Ovary (tissue), 3 donors: ENCODE data around the gene DAPK1.

ENCODE experiments used
- POLR2A ChIP-seq: fragments of 450-650 bp; IDR thresholded peaks from one replicate; pipeline ENCODE4 v1.6.1; 2017; ENCODE audit warnings: antibody characterized with exemption, mild to moderate bottlenecking, moderate library complexity
- TF ChIP-seq, protein P1 (sequence below), 3 donors: fragments of 450-650 bp in 2 of 3; fragments of 200-600 bp in 1 of 3; IDR thresholded peaks; one replicate each; pipeline versions ENCODE4 v1.5.1 to v1.8.0; 2016 to 2022; ENCODE audit warnings: antibody characterized with exemption in 3 of 3, mild to moderate bottlenecking in 1 of 3
- donor health status: DM: no; HTN: no; CAD: no.

DNA sequence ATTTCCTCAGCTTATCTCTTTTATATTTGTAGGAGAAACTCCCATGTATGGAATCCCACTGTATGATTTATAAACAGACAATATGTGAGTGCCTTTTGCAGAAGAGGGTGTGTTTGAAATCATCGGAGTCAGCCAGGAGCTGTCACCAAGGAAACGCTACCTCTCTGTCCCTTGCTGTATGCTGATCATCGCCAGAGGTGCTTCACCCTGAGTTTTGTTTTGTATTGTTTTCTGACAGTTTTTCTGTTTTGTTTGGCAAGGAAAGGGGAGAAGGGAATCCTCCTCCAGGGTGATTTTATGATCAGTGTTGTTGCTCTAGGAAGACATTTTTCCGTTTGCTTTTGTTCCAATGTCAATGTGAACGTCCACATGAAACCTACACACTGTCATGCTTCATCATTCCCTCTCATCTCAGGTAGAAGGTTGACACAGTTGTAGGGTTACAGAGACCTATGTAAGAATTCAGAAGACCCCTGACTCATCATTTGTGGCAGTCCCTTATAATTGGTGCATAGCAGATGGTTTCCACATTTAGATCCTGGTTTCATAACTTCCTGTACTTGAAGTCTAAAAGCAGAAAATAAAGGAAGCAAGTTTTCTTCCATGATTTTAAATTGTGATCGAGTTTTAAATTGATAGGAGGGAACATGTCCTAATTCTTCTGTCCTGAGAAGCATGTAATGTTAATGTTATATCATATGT, 210.3 kb downstream of the DAPK1 start:
- TF ChIP-seq, protein P1, sequence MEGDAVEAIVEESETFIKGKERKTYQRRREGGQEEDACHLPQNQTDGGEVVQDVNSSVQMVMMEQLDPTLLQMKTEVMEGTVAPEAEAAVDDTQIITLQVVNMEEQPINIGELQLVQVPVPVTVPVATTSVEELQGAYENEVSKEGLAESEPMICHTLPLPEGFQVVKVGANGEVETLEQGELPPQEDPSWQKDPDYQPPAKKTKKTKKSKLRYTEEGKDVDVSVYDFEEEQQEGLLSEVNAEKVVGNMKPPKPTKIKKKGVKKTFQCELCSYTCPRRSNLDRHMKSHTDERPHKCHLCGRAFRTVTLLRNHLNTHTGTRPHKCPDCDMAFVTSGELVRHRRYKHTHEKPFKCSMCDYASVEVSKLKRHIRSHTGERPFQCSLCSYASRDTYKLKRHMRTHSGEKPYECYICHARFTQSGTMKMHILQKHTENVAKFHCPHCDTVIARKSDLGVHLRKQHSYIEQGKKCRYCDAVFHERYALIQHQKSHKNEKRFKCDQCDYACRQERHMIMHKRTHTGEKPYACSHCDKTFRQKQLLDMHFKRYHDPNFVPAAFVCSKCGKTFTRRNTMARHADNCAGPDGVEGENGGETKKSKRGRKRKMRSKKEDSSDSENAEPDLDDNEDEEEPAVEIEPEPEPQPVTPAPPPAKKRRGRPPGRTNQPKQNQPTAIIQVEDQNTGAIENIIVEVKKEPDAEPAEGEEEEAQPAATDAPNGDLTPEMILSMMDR (IDR thresholded peaks at IDR 0.05), result no peak
- TF ChIP-seq POLR2A, result no peak
